Measurements from ENCODE around the gene HBA2. TPM values are rescaled to one million over a fixed set of nuclear protein-coding genes. Genes with fewer than 3 reads are reported as not detected.

Gene HBA2
- total and polyA plus RNA-seq, 9 of the 15 experiments (the other 6 are each of a cell fraction or from before 2014, with no cell fraction given), result 40.4 to 853 (median 286) TPM

DNA sequence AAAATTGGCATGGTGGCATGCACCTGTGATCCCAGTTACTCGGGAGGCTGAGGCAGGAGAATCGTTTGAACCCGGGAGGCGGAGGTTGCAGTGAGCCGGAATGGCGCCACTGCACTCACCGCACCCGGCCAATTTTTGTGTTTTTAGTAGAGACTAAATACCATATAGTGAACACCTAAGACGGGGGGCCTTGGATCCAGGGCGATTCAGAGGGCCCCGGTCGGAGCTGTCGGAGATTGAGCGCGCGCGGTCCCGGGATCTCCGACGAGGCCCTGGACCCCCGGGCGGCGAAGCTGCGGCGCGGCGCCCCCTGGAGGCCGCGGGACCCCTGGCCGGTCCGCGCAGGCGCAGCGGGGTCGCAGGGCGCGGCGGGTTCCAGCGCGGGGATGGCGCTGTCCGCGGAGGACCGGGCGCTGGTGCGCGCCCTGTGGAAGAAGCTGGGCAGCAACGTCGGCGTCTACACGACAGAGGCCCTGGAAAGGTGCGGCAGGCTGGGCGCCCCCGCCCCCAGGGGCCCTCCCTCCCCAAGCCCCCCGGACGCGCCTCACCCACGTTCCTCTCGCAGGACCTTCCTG, 7.5 kb downstream of the HBA2 start, which contains the start of gene HBQ1 (continued):
- TF ChIP-seq MTA3 (IDR thresholded peaks at IDR 0.05; ENCODE audit: borderline replicate concordance), result no peak
- TF ChIP-seq GTF2A2 (tag; IDR thresholded peaks at IDR 0.05), result no peak
- TF ChIP-seq PBX2 (CRISPR knock-in tag; IDR thresholded peaks at IDR 0.05; ENCODE audit: low read depth), result no peak
- TF ChIP-seq PBX2 (tag; conservative IDR thresholded peaks at IDR 0.05; ENCODE audit: low read depth), result no peak
- no peak for TF ChIP-seq DPF2 (IDR thresholded peaks at IDR 0.05)
- no peak for TF ChIP-seq ESRRA (IDR thresholded peaks at IDR 0.05; ENCODE audit: borderline replicate concordance, low read depth)
- TF ChIP-seq ARHGAP35 (IDR thresholded peaks at IDR 0.05; ENCODE audit: partially characterized antibody), result no peak
- no peak for TF ChIP-seq ZNF253 (CRISPR knock-in tag; conservative IDR thresholded peaks at IDR 0.05)
- TF ChIP-seq SREBF1 (IDR thresholded peaks at IDR 0.05; ENCODE audit: borderline replicate concordance, low read depth, low read length), result no peak
- no peak for TF ChIP-seq ELK1 (CRISPR knock-in tag; IDR thresholded peaks at IDR 0.05)
- no peak for TF ChIP-seq ZNF584 (CRISPR knock-in tag; IDR thresholded peaks at IDR 0.05; ENCODE audit: low read depth)
- TF ChIP-seq ATF1 (CRISPR knock-in tag; IDR thresholded peaks at IDR 0.05), result no peak
- TF ChIP-seq ATF1 (tag; IDR thresholded peaks at IDR 0.05), result 0 out of 2 replicates have a peak, but pooled peaks have one; percentile 32
- peak; percentile 44; the same call in 1 of the 2 replicates for TF ChIP-seq CTBP1 (IDR thresholded peaks at IDR 0.05; ENCODE audit: borderline replicate concordance)
- TF ChIP-seq CTCFL (IDR thresholded peaks at IDR 0.05; ENCODE audit: borderline replicate concordance, insufficient read depth, low read depth, low read length, poor library complexity, severe bottlenecking), result peak; percentile 94
- 0 out of 2 replicates have a peak, but pooled peaks have one; percentile 4 for TF ChIP-seq MECOM (CRISPR knock-in tag; IDR thresholded peaks at IDR 0.05)
- no peak for TF ChIP-seq RBM39 (optimal IDR thresholded peaks at IDR 0.05; ENCODE audit: low read depth, low read length)
- TF ChIP-seq KDM1A (IDR thresholded peaks at IDR 0.05), result peak in 1 of 2 experiments; percentile 31; a peak in 1 of 4 replicates
- TF ChIP-seq EP300 (IDR thresholded peaks at IDR 0.05; ENCODE audit: low read length), result no peak
- TF ChIP-seq L3MBTL2 (IDR thresholded peaks at IDR 0.05), result peak; percentile 82; the same call in 1 of the 2 replicates
- TF ChIP-seq, protein P1, sequence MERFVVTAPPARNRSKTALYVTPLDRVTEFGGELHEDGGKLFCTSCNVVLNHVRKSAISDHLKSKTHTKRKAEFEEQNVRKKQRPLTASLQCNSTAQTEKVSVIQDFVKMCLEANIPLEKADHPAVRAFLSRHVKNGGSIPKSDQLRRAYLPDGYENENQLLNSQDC (CRISPR knock-in tag; IDR thresholded peaks at IDR 0.05), result no peak
- no peak for TF ChIP-seq BHLHE40 (IDR thresholded peaks at IDR 0.05; ENCODE audit: low read length)
- TF ChIP-seq ZNF586 (CRISPR knock-in tag; conservative IDR thresholded peaks at IDR 0.05), result no peak
